ENCODE measurements around the gene EHD3.

The EHD3 gene

DNA sequence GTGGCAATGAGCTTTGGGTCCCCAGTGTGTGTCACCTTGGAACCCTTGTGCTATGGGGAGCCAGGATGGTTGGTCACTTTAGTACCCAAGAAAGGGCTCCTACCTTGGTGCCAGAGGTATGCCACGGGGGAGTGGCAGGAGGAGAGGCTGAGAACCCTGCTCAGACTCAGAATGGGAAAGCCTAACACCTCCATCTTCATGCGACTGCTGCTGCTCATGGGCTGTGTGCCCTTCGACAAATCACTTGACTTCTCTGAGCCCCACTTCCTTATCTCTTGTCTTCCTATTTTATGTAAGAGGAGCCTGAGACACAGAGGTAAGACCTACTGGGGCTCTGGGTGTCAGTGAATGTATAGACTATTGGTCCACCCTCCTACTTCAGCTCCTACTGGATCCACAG is 25.1 kb downstream of the EHD3 start:
- H3K79me2 ChIP-seq (ENCODE audit: insufficient read depth, low read length): no peaks in the 10 kb centered on the region
- H3K9ac ChIP-seq (ENCODE audit: low read length): no peak overlapping the region
- no peaks in the 10 kb centered on the region for H3K36me3 ChIP-seq (ENCODE audit: low read length)
- H3K27me3 ChIP-seq (ENCODE audit: low read length): no peaks in the 10 kb centered on the region
- no peak overlapping the region for H3K4me2 ChIP-seq (ENCODE audit: low read depth, low read length, poor library complexity, severe bottlenecking)
- H2AFZ ChIP-seq (ENCODE audit: low read depth, low read length, severe bottlenecking): no peak overlapping the region
- no peak overlapping the region for H3K27ac ChIP-seq (ENCODE audit: low read depth, low read length)
- TF ChIP-seq, protein P1, sequence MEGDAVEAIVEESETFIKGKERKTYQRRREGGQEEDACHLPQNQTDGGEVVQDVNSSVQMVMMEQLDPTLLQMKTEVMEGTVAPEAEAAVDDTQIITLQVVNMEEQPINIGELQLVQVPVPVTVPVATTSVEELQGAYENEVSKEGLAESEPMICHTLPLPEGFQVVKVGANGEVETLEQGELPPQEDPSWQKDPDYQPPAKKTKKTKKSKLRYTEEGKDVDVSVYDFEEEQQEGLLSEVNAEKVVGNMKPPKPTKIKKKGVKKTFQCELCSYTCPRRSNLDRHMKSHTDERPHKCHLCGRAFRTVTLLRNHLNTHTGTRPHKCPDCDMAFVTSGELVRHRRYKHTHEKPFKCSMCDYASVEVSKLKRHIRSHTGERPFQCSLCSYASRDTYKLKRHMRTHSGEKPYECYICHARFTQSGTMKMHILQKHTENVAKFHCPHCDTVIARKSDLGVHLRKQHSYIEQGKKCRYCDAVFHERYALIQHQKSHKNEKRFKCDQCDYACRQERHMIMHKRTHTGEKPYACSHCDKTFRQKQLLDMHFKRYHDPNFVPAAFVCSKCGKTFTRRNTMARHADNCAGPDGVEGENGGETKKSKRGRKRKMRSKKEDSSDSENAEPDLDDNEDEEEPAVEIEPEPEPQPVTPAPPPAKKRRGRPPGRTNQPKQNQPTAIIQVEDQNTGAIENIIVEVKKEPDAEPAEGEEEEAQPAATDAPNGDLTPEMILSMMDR (IDR thresholded peaks at IDR 0.05; ENCODE audit: insufficient read depth, low read length, poor library complexity, severe bottlenecking): no peak
- TF ChIP-seq EZH2phosphoT487 (conservative IDR thresholded peaks at IDR 0.05; ENCODE audit: low read length): no peak
- H4K20me1 ChIP-seq (ENCODE audit: low read depth, low read length): no peaks in the 10 kb centered on the region
- H3K9me2 ChIP-seq (replicated peaks; ENCODE audit: insufficient read depth, low read length): no peaks in the 10 kb centered on the region
- H3K9me3 ChIP-seq (ENCODE audit: insufficient read depth, low read length): no peaks in the 10 kb centered on the region
- no peak overlapping the region for H3K4me3 ChIP-seq (ENCODE audit: insufficient read depth, low read length, poor library complexity, severe bottlenecking)
- H3F3A ChIP-seq (ENCODE audit: insufficient read depth): no peaks in the 10 kb centered on the region

DNA sequence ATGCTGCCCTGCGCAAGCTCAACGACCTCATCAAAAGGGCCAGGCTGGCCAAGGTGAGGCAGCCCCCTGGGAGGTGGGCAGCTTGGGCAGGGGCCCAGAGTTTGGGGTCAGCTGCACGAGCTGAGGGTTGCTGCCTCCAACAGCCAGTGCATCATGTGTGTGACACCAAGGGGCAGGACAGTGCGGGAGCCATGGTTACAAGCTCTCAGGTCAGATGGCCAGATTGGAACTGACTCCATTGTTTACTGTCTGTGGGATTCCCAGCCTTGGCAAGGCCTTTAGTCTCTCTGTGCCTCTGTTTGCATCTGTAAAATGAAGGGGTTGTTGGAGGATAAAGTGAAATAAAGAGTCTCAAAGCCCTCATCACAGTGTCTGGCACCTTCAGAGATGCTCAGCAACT is 26.9 kb downstream of the EHD3 start:
- Histone ChIP-seq H3K9me3 (ENCODE audit: insufficient read depth, low read length) (no peaks in the 10 kb centered on the region), H2AFZ (ENCODE audit: low read depth, low read length, severe bottlenecking) (no peak overlapping the region), H3K79me2 (ENCODE audit: insufficient read depth, low read length) (no peaks in the 10 kb centered on the region), H3K4me2 (ENCODE audit: low read depth, low read length, poor library complexity, severe bottlenecking) (no peak overlapping the region), H3F3A (ENCODE audit: insufficient read depth) (no peaks in the 10 kb centered on the region), H3K9me2 (replicated peaks; ENCODE audit: insufficient read depth, low read length) (no peaks in the 10 kb centered on the region), H4K20me1 (ENCODE audit: low read depth, low read length) (no peaks in the 10 kb centered on the region), H3K36me3 (ENCODE audit: low read length) (no peaks in the 10 kb centered on the region), H3K27me3 (ENCODE audit: low read length) (no peaks in the 10 kb centered on the region), H3K9ac (ENCODE audit: low read length) (no peak overlapping the region), H3K4me3 (ENCODE audit: insufficient read depth, low read length, poor library complexity, severe bottlenecking) (no peak overlapping the region), H3K27ac (ENCODE audit: low read depth, low read length) (no peak overlapping the region)
- TF ChIP-seq EZH2phosphoT487 (conservative IDR thresholded peaks at IDR 0.05; ENCODE audit: low read length): no peak
- TF ChIP-seq, protein P1 (IDR thresholded peaks at IDR 0.05; ENCODE audit: insufficient read depth, low read length, poor library complexity, severe bottlenecking): no peak

DNA sequence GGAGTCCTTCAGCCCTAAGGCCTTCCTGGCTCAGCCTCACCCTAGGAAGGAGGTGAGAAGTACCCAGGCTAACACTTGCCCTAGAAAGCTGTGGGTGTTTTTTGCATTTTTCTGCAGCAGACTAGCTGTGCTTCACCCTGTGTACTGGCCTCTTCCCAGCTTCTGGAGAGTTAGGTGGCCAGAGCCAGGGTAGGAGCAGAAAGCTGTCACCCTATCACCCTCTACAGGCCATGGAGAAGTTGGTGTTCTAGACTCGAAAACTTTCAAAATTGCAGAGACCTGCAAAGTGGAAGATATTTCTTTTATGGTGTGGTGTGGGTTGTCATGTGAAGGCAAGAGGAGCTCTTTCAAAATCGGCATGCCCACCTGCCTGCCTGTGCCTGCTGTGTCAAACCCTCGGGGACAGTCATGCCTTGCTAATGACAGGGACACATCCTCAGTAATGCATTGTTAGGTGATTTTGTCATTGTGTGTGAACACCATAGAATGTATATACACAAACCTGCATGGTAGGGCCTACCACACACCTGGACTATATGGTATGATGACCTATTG is 29.8 kb downstream of the EHD3 start:
- TF ChIP-seq, protein P1 (IDR thresholded peaks at IDR 0.05; ENCODE audit: insufficient read depth, low read length, poor library complexity, severe bottlenecking): no peak
- TF ChIP-seq EZH2phosphoT487 (conservative IDR thresholded peaks at IDR 0.05; ENCODE audit: low read length): no peak
- H2AFZ ChIP-seq (ENCODE audit: low read depth, low read length, severe bottlenecking): no peak overlapping the region
- no peak overlapping the region for H3K4me3 ChIP-seq (ENCODE audit: insufficient read depth, low read length, poor library complexity, severe bottlenecking)
- H3K9ac ChIP-seq (ENCODE audit: low read length): no peak overlapping the region
- H3K9me2 ChIP-seq (replicated peaks; ENCODE audit: insufficient read depth, low read length): no peaks in the 10 kb centered on the region
- H3F3A ChIP-seq (ENCODE audit: insufficient read depth): no peaks in the 10 kb centered on the region
- no peaks in the 10 kb centered on the region for H3K36me3 ChIP-seq (ENCODE audit: low read length)
- no peaks in the 10 kb centered on the region for H3K9me3 ChIP-seq (ENCODE audit: insufficient read depth, low read length)
- no peak overlapping the region for H3K4me2 ChIP-seq (ENCODE audit: low read depth, low read length, poor library complexity, severe bottlenecking)
- H4K20me1 ChIP-seq (ENCODE audit: low read depth, low read length): no peaks in the 10 kb centered on the region
- no peaks in the 10 kb centered on the region for H3K79me2 ChIP-seq (ENCODE audit: insufficient read depth, low read length)
- no peak overlapping the region for H3K27ac ChIP-seq (ENCODE audit: low read depth, low read length)
- no peaks in the 10 kb centered on the region for H3K27me3 ChIP-seq (ENCODE audit: low read length)

Data from SU-DHL-6 (cell line).